C4-2B (cell line): ENCODE measurements around the gene SGCB.

Experiments used
- ZFX ChIP-seq: fragments of 450-650 bp; IDR thresholded peaks from 2 replicates; pipeline ENCODE4 v1.6.1; 2017
- TF ChIP-seq, protein P1 (sequence below): fragments of 450-650 bp; conservative IDR thresholded peaks from 2 replicates; pipeline ENCODE4 v1.5.1; 2017; ENCODE audit warnings: mild to moderate bottlenecking

DNA sequence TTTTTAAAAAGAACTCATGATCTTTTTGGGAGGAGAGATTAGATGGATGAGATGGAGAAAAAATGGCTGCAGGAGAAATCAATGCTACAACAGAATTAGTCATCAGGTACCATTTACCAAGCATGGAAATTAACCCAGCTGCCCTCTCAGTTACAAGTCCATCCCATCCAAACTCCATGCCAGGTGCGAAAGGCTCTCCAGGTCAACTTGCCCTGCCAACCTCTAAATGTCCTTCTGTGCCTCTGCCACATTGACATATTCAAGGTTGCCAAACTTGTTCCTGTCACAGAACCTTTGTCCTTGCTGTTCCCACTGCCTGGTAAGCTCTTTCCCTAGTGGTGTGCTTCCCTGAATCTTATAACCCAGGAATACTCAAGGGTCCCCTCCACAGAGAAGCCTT, 20.2 kb upstream of the SGCB start:
- TF ChIP-seq, protein P1, sequence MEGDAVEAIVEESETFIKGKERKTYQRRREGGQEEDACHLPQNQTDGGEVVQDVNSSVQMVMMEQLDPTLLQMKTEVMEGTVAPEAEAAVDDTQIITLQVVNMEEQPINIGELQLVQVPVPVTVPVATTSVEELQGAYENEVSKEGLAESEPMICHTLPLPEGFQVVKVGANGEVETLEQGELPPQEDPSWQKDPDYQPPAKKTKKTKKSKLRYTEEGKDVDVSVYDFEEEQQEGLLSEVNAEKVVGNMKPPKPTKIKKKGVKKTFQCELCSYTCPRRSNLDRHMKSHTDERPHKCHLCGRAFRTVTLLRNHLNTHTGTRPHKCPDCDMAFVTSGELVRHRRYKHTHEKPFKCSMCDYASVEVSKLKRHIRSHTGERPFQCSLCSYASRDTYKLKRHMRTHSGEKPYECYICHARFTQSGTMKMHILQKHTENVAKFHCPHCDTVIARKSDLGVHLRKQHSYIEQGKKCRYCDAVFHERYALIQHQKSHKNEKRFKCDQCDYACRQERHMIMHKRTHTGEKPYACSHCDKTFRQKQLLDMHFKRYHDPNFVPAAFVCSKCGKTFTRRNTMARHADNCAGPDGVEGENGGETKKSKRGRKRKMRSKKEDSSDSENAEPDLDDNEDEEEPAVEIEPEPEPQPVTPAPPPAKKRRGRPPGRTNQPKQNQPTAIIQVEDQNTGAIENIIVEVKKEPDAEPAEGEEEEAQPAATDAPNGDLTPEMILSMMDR: no peak
- TF ChIP-seq ZFX: no peak
